Hematopoietic multipotent progenitor cell treated with erythropoietin and hydrocortisone succinate and interleukin-3 and kit ligand, for 15 days (in vitro differentiated cells): ENCODE data around the gene TSPAN14.

Experiments used
- DNase-seq: peaks from one replicate; pipeline ENCODE4 v3.0.0-alpha.2; 2015; ENCODE audit warnings: low spot score

TSPAN14 gene

DNA sequence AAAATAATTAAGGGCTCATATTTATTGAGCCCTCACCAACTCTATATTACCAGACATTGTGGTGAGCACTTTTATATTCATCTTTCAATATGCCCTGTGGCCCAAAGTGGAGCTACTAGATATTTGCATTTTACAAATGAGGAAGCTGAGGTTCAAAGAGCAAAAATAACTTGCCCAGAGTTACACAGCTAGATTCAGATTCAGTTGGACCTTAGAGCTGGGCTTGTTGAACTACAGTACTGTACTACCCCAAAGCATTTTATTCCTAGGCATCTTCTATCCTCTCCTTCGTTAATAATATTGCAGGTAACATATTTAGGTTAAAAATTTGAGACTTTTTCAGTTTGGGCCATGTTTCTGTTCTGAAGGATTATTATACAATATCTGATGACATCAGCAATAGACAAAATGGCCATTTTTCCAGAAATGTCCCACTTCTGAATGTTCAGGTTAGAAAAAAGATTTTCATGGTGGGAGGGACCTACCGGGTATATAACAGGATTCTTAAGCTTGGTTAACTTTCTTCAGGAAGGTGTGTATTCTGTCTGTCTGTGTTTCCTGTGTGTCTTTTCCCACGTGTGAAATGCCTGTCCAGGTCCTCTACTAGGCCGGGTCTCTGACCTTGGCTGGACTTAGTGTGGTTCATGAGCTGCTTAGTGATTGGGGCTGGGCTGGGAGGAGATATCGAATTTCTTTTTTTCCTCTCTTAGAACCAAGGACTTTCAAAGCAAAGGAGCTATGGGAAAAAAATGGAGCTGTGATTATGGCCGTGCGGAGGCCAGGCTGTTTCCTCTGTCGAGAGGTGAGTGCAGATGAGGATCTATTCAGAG is 32.2 kb upstream of the TSPAN14 start:
- DNase-seq = no peak

DNA sequence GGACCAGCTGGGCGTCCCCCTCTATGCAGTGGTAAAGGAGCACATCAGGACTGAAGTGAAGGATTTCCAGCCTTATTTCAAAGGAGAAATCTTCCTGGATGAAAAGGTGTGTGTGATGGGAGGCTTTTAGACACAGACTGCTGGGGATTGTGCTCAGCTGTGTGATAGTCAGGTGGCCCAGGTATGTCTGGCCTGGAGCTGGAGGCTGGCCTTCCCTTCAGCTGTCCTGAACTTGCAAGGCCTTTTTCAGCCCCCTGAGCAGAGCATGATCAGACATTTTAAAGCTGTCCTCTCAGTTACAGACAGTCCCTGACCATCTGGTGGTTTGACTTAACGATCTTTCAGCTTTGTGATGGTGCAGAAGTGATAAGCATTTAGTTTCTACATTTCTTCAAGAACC is 28.2 kb upstream of the TSPAN14 start:
- no peak for DNase-seq

DNA sequence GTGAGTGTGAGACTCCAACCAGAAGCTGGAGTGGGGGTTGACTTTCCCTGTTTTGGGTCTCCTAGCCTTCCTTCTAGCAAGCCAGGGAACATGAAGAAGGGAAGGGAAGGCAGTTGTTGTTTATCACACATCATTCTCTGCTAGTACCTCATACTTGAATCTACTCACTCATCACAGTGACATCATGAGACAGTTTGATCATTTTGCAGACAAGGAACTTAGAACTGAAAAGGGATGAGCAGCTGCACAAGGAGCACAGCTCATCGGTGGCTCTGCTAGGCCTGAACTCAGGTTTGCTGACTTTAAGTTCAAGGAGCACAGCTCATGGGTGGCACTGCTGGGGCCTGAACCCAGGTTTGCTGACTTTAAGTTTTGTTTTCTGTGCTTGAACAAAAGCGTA is 26.6 kb upstream of the TSPAN14 start:
- no peak for DNase-seq

DNA sequence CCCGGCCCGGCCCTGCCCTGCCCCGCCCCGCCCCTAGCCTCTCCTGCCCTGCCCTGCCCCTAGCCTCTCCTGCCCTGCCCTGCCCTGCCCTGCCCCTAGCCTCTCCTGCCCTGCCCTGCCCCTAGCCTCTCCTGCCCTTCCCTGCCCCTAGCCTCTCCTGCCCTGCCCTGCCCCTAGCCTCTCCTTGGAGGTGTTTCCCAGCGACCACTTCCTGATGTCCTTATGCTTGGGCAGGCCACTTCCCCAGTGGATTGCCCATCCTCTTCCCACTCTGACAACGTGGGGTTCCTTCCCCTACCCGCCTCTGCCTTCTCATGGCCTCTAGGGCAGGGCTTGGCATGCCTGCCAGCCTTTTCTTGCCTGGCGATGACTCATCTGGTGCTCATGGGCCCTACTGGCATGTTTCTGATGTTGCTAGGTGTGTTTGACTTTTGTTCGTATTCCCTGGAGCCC is 24.6 kb upstream of the TSPAN14 start:
- no peak for DNase-seq

DNA sequence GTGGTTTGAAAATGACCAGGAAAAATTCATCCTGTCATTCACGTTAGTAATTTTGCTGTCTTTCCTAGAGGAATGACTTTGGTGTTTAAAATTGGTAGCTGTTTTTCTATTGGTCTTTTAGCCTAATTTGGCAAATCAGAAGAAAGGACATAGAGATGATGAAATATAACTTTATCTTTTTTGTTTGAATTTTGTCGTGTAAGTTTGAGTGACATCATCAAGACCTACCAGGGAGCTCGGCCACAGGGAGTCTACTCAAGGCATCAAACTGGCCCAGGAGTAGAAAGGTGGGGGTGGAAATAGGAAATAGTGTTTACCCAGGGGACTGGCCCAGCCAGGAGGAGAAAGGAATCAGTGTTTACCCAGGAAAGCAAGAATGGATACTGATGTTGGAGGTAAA is 21.0 kb upstream of the TSPAN14 start:
- DNase-seq = no peak

DNA sequence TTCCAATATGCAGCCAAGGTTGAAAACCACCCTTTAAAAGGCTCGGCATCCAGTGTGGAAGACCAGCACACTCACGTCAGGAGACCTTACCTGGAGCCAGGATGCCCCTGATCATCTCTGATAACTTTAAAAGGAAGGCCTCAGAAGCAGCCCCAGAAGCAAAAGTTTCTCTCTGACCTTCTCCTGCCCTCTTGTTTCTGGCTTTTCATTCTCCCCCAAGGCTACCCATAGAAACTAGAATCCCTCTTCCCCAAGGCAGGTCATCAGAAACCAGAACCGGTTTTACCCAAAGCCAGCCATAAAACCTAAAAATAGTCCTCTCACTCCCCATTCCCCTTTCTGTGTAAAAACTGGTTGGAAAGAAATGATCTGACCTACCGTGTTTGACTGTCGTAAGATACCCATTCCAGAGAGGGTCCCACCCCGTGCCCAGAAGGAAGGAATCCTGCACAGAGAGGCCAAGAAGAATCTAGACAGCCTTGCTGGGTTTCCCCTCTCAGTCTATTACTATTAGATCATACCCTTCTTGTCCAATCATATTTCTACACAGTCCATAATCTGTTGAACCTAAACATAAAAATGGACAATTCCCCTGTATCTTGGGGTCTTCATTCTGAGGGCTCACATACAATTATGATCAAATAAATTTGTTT is 17.5 kb upstream of the TSPAN14 start:
- no peak for DNase-seq

DNA sequence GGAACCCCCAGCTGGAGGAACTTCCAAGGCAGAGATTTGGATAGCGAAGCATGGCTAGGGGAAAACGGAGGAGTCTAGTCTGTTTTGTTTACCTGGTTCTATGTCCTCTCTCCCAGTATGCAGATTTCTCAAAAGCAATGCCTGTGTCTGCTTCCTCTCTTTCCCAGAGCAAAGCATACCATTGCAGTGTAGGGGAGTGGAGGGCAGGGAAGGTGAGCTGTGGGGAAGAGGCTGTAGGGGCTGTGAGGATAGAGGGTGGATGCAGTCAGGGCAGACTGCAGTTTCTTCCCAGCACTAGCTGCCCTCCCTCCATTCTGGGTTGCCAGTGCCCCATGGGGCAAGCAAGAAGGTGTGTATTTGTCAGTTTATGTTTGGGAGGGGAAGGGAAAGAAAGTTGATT is 16.9 kb upstream of the TSPAN14 start:
- DNase-seq = no peak

DNA sequence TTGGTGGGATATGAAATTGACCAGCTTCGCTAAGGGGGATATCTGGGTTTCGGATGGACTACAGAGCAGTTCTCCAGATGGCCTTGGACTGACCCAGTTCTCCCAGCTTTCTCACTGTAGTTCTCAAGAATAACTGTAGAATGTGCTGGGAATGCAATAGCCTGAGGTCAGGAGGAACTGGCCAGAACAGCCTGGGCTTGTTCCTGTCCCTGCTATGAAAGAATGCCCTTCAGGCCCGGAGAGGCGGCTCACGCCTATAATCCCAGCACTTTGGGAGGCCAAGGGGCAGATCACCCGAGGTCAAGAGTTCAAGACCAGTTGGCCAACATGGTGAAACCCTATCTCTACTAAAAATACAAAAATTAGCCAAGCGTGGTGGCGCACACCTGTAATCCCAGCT is 12.3 kb upstream of the TSPAN14 start:
- no peak for DNase-seq

DNA sequence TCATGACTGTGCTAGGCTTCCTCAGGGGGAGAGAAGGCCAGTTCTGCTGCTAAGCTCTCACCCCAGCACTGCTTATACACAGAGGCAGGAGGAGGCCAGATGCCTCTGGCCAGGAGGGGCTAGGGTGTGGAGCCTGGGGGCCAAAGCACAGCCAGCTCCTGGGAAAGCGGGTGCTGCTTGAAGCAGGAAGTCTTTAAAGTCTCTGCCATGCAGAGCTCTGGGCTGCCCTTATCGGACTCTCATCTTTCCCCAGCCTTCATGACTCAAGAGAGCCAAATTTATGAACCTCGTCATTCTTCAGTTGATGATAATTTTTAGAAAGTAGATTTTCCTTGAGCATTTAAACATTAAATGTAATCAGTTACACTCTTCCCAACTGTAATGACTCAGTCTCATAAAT is 11.2 kb upstream of the TSPAN14 start:
- DNase-seq = peak; percentile 44

DNA sequence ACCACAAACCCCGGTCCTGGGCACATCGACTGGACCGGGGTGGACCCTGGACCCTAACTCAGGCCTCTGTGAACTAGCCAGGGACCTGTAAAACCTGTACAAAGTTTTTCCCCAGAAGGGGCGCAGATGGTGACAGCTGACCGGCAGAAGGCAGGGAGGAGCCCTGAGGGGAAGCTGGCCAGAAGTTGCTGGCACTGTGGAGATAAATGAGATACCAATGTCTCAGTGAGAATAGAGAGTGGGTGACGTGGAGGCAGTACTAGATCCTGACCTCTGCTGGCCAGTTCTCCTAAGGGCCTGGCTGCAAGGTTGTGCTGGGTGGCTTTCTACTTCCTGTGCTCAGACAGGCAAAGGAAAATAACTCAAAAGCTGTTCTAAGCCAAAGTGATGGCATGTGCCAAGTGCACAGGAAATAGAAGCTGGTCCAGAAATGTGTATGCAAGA is 10.6 kb upstream of the TSPAN14 start:
- DNase-seq = peak; percentile 39

DNA sequence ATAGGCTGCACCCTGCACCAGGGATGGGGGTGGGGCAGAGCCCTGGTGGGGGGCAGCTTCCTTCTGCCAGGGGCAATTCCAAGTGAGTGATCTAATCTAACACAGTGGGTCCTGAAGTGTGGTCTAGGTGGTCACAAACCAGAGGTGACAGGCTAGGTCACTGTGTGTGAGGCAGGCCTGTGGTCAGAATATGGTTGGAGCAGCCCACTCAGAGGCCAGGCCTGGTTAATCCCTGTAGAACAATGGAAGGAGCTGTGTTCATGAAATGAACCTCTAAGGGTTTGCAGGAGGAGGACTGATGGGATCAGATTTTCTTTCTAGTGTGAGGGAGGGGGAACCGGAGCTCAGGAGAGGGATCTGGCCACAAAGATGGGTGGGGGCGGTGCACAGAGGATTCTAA is 10.0 kb upstream of the TSPAN14 start:
- no peak for DNase-seq

DNA sequence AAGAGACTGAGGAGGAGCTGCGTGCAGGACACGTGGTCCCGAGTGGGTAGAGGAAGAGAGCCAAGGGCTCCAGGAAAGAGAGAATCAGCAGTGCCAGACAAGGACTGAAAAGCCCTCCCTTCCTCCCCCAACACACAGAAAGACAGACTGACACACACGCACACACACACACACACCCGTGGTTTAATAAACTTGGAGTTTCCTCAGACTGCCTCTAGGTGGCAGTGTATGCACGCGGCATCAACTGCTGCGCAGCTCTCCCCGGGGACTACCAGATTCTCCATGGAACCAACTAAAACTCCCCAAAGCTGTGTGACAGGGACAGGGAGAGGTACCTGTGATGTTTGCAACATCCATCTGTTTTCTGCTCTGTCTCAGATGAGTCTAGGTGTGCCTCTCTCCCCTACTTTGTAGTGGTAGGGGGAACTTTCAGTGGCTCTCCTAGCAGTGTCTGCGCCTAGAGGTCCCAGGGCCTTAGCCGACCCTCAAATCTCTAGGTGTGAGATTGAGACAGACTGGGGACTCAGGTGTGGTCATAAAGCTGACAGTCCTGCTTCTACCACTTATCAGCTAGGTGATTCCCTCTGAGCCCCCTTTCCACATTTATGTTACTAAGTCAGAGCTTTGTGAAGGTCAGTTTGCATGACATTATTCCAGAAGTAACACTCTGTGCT is 9.3 kb upstream of the TSPAN14 start:
- peak; percentile 72 for DNase-seq

DNA sequence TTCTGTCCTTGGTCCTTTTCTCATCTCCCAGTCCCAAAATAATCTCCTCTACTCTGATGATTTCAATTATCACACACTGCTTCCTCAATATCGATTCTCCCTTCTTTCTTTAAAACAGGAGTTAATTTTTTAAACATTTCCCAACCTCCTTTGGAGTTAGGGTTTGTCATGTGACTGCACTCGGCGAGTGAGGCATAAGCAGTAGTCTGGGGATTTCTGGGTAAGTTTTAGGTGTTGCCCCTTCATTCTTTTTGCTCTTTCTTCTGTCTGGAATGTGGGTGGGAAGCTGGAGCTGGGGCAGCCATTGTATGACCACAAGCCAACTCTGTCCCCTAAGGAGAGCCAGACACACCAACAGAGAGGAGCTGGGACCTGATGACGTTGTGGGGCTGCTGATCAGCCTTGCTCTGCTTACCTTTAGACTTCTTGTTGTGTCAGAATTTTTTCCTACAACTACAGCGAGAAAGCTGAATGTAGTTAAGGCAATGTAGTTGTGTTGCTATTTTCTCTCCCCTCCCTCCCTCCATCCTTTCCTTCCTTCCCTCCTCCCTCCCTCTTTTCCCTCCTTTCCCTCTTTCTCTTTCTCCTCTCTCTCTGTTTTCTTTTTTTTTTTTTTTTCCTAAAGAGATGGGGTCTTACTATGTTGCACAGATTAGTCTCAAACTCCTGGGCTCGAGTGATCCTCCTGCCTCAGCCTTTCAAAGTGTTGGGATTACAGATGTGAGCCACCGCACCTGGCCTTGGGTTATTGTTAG is 6.5 kb upstream of the TSPAN14 start:
- DNase-seq = no peak

DNA sequence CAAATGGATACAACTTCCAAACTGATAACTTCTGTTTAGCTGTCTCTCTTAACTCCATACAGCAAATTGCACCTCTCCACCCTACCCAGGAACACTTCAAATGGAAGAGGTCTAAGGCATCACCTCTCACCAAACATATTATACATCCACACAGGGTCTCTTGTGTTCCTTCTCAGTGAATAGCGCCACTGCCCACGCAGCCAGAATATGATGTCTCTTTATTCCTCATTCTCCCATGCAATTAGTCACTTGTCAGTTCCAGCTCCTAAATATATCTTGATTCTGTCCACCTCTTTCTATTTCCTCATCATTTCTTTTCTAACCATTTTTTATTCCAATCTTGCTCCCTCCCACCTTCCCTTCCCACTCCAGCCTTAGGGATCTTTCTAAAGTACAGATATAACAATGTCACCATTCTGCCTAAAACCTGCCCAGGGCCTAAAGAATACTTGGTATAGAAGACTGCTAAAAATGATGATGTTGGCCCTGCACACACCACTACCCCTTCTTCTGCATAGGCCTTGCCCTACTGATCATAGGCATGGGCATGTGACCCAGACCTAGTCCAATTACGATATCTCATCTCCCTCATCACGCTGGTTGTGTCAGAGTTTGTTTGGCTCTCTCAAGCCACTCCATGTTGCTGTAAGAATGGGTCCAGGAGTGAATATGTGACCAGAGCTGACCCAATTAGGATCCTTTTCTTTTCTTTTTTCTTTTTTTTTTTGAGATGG is 5.7 kb upstream of the TSPAN14 start:
- DNase-seq = no peak

DNA sequence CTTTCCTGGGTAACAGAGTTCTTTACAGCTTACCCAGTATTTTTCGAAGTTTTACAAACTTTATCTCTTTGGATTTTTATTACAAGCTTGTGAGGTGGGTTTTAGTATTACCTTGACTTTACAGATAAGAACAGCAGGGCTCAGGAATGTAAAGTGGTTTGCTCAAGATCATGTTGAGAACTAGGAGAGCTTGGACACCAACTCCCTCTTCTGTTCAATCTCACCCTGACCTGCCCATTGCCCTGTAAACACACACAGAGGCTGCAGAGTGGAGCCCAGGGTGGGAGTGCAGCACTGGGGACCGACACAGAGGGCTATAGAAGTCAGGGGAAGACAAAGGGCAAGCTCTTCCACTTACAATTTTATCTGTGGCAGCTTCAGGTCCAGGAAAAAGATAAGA is 4.6 kb upstream of the TSPAN14 start:
- DNase-seq = no peak

DNA sequence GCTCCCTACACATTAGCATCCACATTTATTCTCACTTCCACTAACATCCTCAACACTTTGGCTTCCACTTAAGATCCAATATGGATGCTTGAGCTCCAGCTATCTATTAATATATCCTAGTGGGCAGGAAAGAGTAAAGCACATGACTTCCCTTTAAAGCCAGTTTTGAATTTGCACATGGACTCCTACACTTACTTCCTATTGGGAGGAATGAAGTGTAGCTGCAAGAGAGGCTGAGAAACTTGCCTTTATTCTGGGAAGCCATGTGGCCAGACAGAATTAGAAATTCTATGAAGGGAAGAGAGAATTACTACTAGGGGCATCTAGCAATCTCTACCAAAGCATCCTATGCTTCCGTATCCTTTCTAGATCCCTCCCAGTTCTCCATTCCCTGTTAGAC is 3.0 kb upstream of the TSPAN14 start:
- DNase-seq = no peak

DNA sequence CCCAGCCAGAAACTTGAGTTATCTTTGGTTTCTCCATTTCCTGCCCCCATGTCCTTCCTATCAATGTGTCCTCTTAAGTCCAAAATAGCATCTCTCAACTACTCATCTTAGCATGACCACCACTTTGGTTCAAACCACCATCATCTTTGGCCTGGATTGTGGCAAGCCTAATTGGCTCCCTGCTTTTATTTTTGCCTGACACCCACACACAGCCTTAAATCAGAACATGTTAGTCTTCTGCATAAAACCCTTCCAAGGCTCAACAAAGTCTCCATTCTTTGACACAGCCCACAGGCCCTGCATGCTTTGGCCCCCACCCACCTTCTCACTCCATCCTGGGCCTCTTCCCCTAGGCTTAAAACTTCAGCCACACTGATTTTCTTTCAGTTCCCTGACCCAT is 2.0 kb upstream of the TSPAN14 start:
- DNase-seq = no peak

DNA sequence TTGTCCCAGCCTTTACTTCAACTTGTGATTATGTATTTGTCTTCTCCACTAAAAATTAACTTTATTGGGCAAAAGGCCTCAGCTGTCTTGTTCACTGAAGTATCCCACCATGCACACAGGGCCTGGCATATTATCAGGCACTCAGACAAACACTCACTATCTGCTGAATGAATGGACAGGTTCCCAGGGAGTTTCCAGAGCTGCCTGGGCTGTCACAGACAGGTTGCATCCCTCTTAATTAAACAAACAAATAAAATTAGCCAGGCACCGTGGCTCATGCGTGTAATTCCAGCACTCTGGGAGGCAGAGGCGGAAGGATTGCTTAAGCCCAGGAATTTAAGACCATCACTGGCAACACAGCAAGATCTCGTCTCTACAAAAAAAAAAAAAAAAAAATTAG is 1.5 kb upstream of the TSPAN14 start:
- DNase-seq = no peak

DNA sequence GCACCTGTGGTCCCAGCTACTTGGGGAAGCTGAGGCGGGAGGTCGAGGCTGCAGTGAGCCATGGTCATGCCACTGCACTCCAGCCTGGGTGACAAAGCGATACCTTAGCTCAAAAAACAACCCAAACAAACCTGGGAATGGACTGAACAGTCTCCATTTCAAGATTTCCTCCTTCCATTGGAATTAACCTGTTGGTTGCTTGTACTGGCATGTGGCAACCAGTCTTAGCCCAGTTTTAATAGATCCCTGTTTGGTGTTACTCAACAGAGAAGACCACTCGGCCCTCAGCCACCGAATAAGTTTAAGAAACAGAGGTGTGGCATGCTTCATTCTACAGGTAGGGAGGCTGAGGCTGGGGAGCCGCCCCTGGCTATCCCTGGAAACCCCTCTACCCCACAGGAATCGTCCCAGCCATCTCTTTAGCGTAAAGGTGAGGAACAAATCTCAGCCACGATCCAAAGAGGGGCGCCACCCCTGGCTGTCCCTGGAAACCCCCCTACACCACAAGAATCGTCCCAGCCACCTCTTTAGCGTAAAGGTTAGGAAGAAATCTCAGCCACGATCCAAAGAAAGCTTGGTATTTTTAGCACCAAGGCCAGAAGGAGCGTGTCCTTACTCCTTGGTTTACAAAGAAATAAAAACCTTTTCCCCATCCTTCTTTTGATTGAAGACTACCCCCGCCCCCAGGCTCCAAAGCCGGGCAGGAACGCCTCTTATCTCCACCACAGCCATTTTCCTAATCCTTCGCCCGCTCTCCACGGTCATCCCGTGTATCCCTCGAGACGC is 861 bp upstream of the TSPAN14 start:
- DNase-seq = no peak

DNA sequence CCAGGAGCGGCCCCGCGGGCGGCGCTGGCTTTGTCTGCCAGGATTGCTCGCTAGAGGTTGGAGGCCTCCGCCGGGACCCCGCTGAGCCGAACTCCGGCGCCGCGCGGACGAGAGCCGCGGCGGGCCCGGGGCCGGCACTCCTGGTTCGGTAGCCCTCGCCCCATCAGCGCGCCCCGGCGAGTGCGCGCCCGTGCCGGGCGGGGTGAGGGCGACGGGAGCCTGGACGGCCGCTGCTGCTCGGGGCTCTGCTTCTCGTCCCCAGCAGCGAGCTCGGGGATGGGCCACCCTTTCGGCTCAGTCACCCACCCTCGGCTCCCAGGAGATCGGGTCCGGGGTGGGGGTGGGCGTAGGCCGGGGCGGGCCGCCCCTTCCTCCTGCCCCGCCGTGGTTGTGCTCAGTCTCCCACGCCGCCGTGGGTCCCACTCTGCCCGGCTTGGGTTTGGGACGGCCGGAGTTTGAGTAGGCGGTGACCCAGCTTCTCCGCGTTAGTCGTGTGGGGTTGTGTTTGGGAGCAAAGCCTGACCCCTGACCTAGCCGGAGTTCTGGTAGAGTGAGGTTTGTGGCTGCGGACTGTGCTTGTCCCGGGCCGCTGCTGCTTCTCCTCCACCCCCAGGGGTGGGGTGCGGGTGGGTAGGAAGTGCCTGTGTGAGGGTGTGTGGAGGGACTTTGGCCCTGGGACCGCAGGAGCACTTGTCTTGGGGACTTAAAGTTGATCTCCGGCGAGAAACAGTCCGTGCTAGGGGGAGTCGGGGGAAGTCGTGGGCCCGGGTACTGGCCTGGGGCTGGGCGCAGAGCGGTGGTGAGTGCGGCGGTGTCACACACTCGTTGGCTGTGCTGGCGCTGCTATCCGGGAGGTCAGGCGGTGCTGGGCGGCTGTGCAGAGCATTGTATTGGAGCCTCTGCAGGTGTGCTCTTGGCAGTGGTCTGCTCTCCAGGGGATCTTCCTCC is 677 bp downstream of the TSPAN14 start:
- DNase-seq = peak; percentile 47
